A673 (cell line): Measurements from ENCODE around the gene MYADM. TPM values are rescaled to one million over a fixed set of nuclear protein-coding genes. Genes with fewer than 3 reads are reported as not detected.
A peak's percentile ranks its signal among the peaks of the same experiment; 100 is the strongest.

Source experiments
- BruUV-seq: library from RNA; stranded (reverse); fragments of 400-500 nt; replicated peaks from 2 replicates; lab custom pipeline; 2021; lab: Mats Ljungman, UMichigan
- CTCF ChIA-PET: fragments of 300-600 bp; sonication (Branson Sonifier 250); formaldehyde crosslinking; loops from one replicate; lab custom pipeline; 2022; ENCODE audit warnings: antibody characterized with exemption; lab: Charles Lee
- POLR2A ChIA-PET: fragments of 300-600 bp; sonication (Branson Sonifier 250); formaldehyde crosslinking; loops from one replicate; lab custom pipeline; 2022; ENCODE audit warnings: antibody characterized with exemption; ENCODE audit not compliant: low non-redundant PET; lab: Charles Lee
- DNase-seq: peaks from one replicate; pipeline ENCODE4 v3.0.0-alpha.2; 2015; ENCODE audit warnings: low spot score
- H3K27ac ChIP-seq: fragments of 200-600 bp; sonication (generic); 2 replicates; pipeline ENCODE4 v1.5.1; 2016; ENCODE audit warnings: mixed run types, low read depth, mild to moderate bottlenecking, mixed read lengths, antibody characterized with exemption, low read length; ENCODE audit not compliant: poor library complexity, severe bottlenecking
- H3K27me3 ChIP-seq: fragments of 200-600 bp; sonication (generic); replicated peaks from 2 replicates; pipeline ENCODE4 v1.6.1; 2017; ENCODE audit warnings: mixed run types, low read depth, mild to moderate bottlenecking, mixed read lengths, antibody characterized with exemption, low read length; ENCODE audit not compliant: insufficient read depth, poor library complexity
- H3K36me3 ChIP-seq: fragments of 200-600 bp; sonication (generic); 2 replicates; pipeline ENCODE4 v1.6.1; 2016; ENCODE audit warnings: mixed run types, mild to moderate bottlenecking, mixed read lengths, antibody characterized with exemption, low read length; ENCODE audit not compliant: insufficient read depth, poor library complexity, severe bottlenecking
- H3K4me1 ChIP-seq: fragments of 200-600 bp; sonication (generic); 2 replicates; pipeline ENCODE4 v1.6.1; 2017; ENCODE audit warnings: mixed run types, mild to moderate bottlenecking, mixed read lengths, antibody characterized with exemption, low read length; ENCODE audit not compliant: insufficient read depth, poor library complexity, severe bottlenecking
- H3K4me3 ChIP-seq: fragments of 200-600 bp; sonication (generic); 2 replicates; pipeline ENCODE4 v1.5.1; 2016; ENCODE audit warnings: low read depth, mixed run types, mild to moderate bottlenecking, mixed read lengths, low read length; ENCODE audit not compliant: poor library complexity, severe bottlenecking
- H3K9me3 ChIP-seq: fragments of 200-600 bp; sonication (generic); 2 replicates; pipeline ENCODE4 v1.6.1; 2016; ENCODE audit warnings: mixed run types, low read depth, mild to moderate bottlenecking, mixed read lengths, antibody characterized with exemption, low read length; ENCODE audit not compliant: poor library complexity, severe bottlenecking
- EZH2 ChIP-seq: fragments of 200-600 bp; sonication (generic); IDR thresholded peaks from 2 replicates; pipeline ENCODE4 v1.6.1; 2017; ENCODE audit warnings: borderline replicate concordance, low read depth, mild to moderate bottlenecking, mixed read lengths, antibody characterized with exemption, low read length; ENCODE audit not compliant: poor library complexity, severe bottlenecking
- intact Hi-C: fragments of 100-400 bp; cut with micrococcal nuclease; formaldehyde crosslinking; loops from one replicate; pipeline ENCODE4 v1.10.0; 2022; ENCODE audit not compliant: unreplicated experiment
- total RNA-seq: library from RNA; stranded (reverse); gene quantifications from 2 replicates; pipeline ENCODE4 v1.2.3, GENCODE V29; 2021
- TF ChIP-seq, protein P1 (sequence below): fragments of 300-800, 200-600 bp; sonication (generic); conservative IDR thresholded peaks from 2 replicates; pipeline ENCODE4 v1.5.1; 2017; ENCODE audit warnings: low read depth, mild to moderate bottlenecking, antibody characterized with exemption, low read length, moderate library complexity, mixed read lengths

MYADM gene
- total RNA-seq, 1 experiment from 2014 or later, result 53.2 TPM

DNA sequence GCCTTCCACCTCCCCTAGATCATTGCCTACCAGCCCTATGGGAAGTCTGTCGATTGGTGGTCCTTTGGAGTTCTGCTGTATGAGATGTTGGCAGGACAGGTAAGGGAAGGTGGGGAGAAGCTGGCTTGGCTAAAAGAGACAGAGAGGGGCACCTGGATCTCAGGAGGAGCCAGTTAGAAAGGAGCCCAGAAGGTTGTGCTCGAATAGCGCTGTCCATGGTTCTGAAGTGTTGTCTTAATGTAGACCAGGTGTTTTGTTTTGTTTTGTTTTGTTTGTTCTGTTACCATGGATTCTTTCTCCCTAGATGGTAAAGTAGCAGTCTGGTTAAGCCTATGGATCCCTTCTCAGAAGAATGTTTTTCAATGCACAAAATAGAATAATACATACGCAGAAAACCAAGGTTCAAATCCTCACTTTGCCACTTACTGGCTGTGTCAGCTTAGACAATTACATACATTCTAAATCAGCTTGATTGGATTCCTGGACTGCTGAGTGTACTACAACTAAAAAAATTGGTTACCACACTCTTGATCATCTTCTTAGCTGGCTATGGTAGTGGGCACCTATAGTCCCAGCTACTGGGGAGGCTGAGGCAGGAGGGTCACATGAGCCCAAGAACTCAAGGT is 35.5 kb downstream of the MYADM start:
- CTCF ChIA-PET, result no interaction called here
- intact Hi-C loops, result no loop called here
- POLR2A ChIA-PET, result no interaction called here

DNA sequence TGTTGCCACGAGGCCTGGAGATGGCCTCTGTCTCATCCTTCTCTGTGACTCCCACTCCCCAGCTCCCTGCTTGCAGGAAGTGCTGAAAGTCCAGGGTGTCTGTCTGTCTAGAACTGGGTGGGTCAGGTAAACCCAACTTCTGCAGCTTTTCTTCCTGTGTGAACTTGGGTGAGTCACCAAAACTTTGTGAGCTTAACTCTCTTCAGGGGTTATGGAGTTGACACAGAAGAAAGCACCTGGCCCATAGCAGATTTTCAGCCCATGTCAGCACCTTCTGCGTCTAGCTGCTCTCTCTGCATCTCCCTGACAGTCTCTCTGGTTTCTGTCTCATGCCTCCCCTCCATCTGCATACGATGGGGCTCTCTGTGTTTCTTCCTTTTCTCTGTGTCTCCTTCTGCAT is 37.2 kb downstream of the MYADM start:
- Histone ChIP-seq H3K27me3 (peaks cover 29% of the 10 kb centered on the region), H3K4me3 (no peak overlapping the region), H3K27ac (no peak overlapping the region), H3K4me1 (peaks cover 8% of the 10 kb centered on the region), H3K9me3 (no peaks in the 10 kb centered on the region), H3K36me3 (no peaks in the 10 kb centered on the region)
- ChIA-PET CTCF (interaction anchor here (0.7 kb wide), 1 partner anchor 119 kb away, joined by 3 read pairs; no protein-coding TSS in a partner anchor), POLR2A (no interaction called here)
- DNase-seq, result no peak
- intact Hi-C loops, result no loop called here
- no TSS peak for BruUV-seq
- TF ChIP-seq, protein P1, sequence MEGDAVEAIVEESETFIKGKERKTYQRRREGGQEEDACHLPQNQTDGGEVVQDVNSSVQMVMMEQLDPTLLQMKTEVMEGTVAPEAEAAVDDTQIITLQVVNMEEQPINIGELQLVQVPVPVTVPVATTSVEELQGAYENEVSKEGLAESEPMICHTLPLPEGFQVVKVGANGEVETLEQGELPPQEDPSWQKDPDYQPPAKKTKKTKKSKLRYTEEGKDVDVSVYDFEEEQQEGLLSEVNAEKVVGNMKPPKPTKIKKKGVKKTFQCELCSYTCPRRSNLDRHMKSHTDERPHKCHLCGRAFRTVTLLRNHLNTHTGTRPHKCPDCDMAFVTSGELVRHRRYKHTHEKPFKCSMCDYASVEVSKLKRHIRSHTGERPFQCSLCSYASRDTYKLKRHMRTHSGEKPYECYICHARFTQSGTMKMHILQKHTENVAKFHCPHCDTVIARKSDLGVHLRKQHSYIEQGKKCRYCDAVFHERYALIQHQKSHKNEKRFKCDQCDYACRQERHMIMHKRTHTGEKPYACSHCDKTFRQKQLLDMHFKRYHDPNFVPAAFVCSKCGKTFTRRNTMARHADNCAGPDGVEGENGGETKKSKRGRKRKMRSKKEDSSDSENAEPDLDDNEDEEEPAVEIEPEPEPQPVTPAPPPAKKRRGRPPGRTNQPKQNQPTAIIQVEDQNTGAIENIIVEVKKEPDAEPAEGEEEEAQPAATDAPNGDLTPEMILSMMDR, result no peak
- TF ChIP-seq EZH2, result no peak

More for the DNA sequence above, 35.5 kb downstream of the MYADM start:
- Histone ChIP-seq H3K27me3 (peaks cover 15% of the 10 kb centered on the region), H3K9me3 (no peaks in the 10 kb centered on the region), H3K36me3 (no peaks in the 10 kb centered on the region), H3K27ac (no peak overlapping the region), H3K4me3 (no peak overlapping the region), H3K4me1 (peaks cover 12% of the 10 kb centered on the region)
- peak; percentile 41 for DNase-seq
- TF ChIP-seq, protein P1, result no peak
- TF ChIP-seq EZH2, result no peak
- BruUV-seq, result no TSS peak

DNA sequence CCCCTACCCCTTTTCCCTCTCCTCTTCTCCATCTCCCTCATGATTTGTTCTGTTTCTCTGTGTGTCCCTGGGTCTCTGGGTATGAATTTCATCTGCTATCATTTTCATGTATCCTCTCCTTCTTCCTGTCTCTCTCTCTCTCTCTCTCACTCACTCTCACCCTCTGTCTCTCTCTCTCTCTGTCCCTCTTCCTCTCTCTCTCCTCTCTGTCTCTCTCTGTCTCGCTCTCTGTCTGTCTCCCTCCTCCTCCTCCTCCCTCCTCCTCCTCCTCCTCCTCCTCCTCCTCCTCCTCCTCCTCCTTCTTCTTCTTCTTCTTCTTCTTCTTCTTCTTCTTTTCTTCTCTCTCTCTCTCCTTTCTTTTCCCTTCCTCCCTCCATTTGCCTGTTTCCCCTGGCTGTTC is 38.1 kb downstream of the MYADM start:
- Histone ChIP-seq H3K36me3 (no peaks in the 10 kb centered on the region), H3K9me3 (no peaks in the 10 kb centered on the region), H3K27ac (no peak overlapping the region), H3K4me1 (peaks cover 8% of the 10 kb centered on the region), H3K4me3 (no peak overlapping the region), H3K27me3 (peaks cover 38% of the 10 kb centered on the region)
- ChIA-PET POLR2A (no interaction called here), CTCF (interaction anchor here (0.5 to 0.9 kb wide), 4 partner anchors 8 to 118 kb away, joined by 3 to 8 read pairs (median 4); no protein-coding TSS in a partner anchor)
- TF ChIP-seq, protein P1, result no peak
- TF ChIP-seq EZH2, result no peak
- DNase-seq, result no peak
- BruUV-seq, result no TSS peak
- intact Hi-C loops, result loop anchor here (1.0 kb wide), 1 partner anchor 119 kb away; no protein-coding TSS in a partner anchor
